Sigmoid colon (tissue), 7 donors: ENCODE measurements around the gene GRID2. TPM values are rescaled to one million over a fixed set of nuclear protein-coding genes. Genes with fewer than 3 reads are reported as not detected.

Experiments used
- DNase-seq: peaks from one replicate; pipeline ENCODE4 v3.0.0-alpha.2; 2019
- H3K27ac ChIP-seq, 4 donors: fragments of 200-600 bp; sonication (generic); one replicate each; pipeline ENCODE4 v1.5.1; 2016 to 2019; ENCODE audit warnings: mild to moderate bottlenecking in 1 of 4
- H3K27me3 ChIP-seq, 3 donors: fragments of 200-600 bp; sonication (generic); one replicate each; pipeline ENCODE4 v1.5.1; 2019; ENCODE audit warnings: mild to moderate bottlenecking in 1 of 3
- H3K36me3 ChIP-seq, 4 donors: fragments of 200-600 bp; sonication (generic); one replicate each; pipeline ENCODE4 v1.5.1; 2016 to 2019
- H3K4me1 ChIP-seq, 4 donors: fragments of 200-600 bp; sonication (generic); one replicate each; pipeline ENCODE4 v1.5.1; 2017 to 2019
- H3K4me3 ChIP-seq, 4 donors: fragments of 200-600 bp; sonication (generic); one replicate each; pipeline ENCODE4 v1.5.1; 2017 to 2019; ENCODE audit warnings: mild to moderate bottlenecking in 2 of 4, moderate library complexity in 1 of 4
- H3K9me3 ChIP-seq, 4 donors: fragments of 200-600 bp in 3 of 4; sonication (generic) in 3 of 4; one replicate each; pipeline versions ENCODE4 v1.5.1 to v1.6.1; 2013 to 2019
- CTCF ChIP-seq, 4 experiments: fragments of 450-650 bp in 3 of 4; fragments of 200-600 bp in 1 of 4; IDR thresholded peaks; one replicate each; pipeline ENCODE4 v1.5.1; 2016 to 2019; ENCODE audit warnings: antibody characterized with exemption in 4 of 4, mild to moderate bottlenecking in 3 of 4, moderate library complexity in 2 of 4
- EP300 ChIP-seq, 4 donors: sonication (generic); formaldehyde crosslinking; IDR thresholded peaks; one replicate each; pipeline ENCODE4 v1.6.1; 2017; ENCODE audit warnings: antibody characterized with exemption in 4 of 4
- POLR2A ChIP-seq, 2 donors: fragments of 450-650 bp; IDR thresholded peaks; one replicate each; pipeline ENCODE4 v1.6.1; 2016; ENCODE audit warnings: antibody characterized with exemption in 2 of 2, mild to moderate bottlenecking in 2 of 2, moderate library complexity in 2 of 2
- POLR2AphosphoS5 ChIP-seq, 4 donors: sonication (generic); formaldehyde crosslinking; IDR thresholded peaks; one replicate each; pipeline ENCODE4 v1.6.1; 2017; ENCODE audit warnings: antibody characterized with exemption in 4 of 4
- WGBS, 2 donors: extraction: QIAGEN DNeasy Blood & Tissue Kit; methylation state at CpG; one replicate each; pipeline ENCODE4 v1.1.7; 2013; 5-methylcytosine and 5-hydroxymethylcytosine counted together
- intact Hi-C: fragments of 100-400 bp; cut with DNase I; formaldehyde crosslinking; loops from one replicate; pipeline ENCODE4 v1.15.1; 2023
- polyA plus RNA-seq, 3 donors: library from polyadenylated mRNA; stranded (reverse); fragments of 200-250 nt; gene quantifications; one replicate each; pipeline ENCODE4 v1.2.3, GENCODE V29; 2013
- total RNA-seq, 4 donors: library from RNA; depleted of rRNA; stranded (reverse); fragments of >200 nt; gene quantifications; one replicate each; pipeline ENCODE4 v1.1.0, GENCODE V29; 2016
- donor health status: healthy with polysubstance abuse.
- donor health status: Bipolar disorder and iron deficiency.
- donor health status: healthy.

The GRID2 gene
- total and polyA plus RNA-seq, 7 donors, result 0.04 to 1.9 (median 0.28) TPM; not detected in 2

- no peaks in the 10 kb centered on the region for H3K4me1 ChIP-seq
- TF ChIP-seq POLR2A (IDR thresholded peaks at IDR 0.05) (no peak), EP300 (IDR thresholded peaks at IDR 0.05) (no peak), POLR2AphosphoS5 (IDR thresholded peaks at IDR 0.05) (no peak), CTCF (IDR thresholded peaks at IDR 0.05) (no peak)
- H3K36me3 ChIP-seq, result no peaks in the 10 kb centered on the region
- H3K9me3 ChIP-seq, result no peaks in the 10 kb centered on the region
- no peak for DNase-seq
- no peak overlapping the region for H3K27ac ChIP-seq
- WGBS, 2 donors, result 82 to 91% methylated on average over 1 of the region's 1 CpG
- H3K27me3 ChIP-seq, result no peaks in the 10 kb centered on the region
- H3K4me3 ChIP-seq, result no peak overlapping the region
- intact Hi-C loops, result no loop called here
Measured at GRCh38 chr4:93532234-93532633, 1228.5 kb downstream of the GRID2 start.

- no peak for TF ChIP-seq POLR2A (IDR thresholded peaks at IDR 0.05)
- no peak for TF ChIP-seq POLR2AphosphoS5 (IDR thresholded peaks at IDR 0.05)
- no peak for TF ChIP-seq EP300 (IDR thresholded peaks at IDR 0.05)
- no peak for TF ChIP-seq CTCF (IDR thresholded peaks at IDR 0.05)
- Histone ChIP-seq H3K36me3 (no peaks in the 10 kb centered on the region), H3K4me1 (no peaks in the 10 kb centered on the region), H3K4me3 (no peak overlapping the region), H3K9me3 (no peaks in the 10 kb centered on the region), H3K27ac (no peak overlapping the region), H3K27me3 (no peaks in the 10 kb centered on the region)
- intact Hi-C loops, result no loop called here
- DNase-seq, result no peak
Measured at GRCh38 chr4:93540562-93540961, 1236.8 kb downstream of the GRID2 start.

GRCh38 chr4:93561842-93562241 is 1258.1 kb downstream of the GRID2 start:
- no peak overlapping the region for H3K27ac ChIP-seq
- H3K4me1 ChIP-seq, result no peaks in the 10 kb centered on the region
- no peak for DNase-seq
- H3K36me3 ChIP-seq, result no peaks in the 10 kb centered on the region
- H3K9me3 ChIP-seq, result peaks cover 0 to 2% (median 0%) of the 10 kb centered on the region in 4 donors
- TF ChIP-seq POLR2AphosphoS5 (IDR thresholded peaks at IDR 0.05), result no peak
- TF ChIP-seq POLR2A (IDR thresholded peaks at IDR 0.05), result no peak
- TF ChIP-seq CTCF (IDR thresholded peaks at IDR 0.05), result no peak
- TF ChIP-seq EP300 (IDR thresholded peaks at IDR 0.05), result no peak
- WGBS, 2 donors, result 30 to 59% methylated on average over 1 of the region's 1 CpG
- no peak overlapping the region for H3K4me3 ChIP-seq
- intact Hi-C loops, result no loop called here
- no peaks in the 10 kb centered on the region for H3K27me3 ChIP-seq

GRCh38 chr4:93568758-93569157 is 1265.0 kb downstream of the GRID2 start:
- no peaks in the 10 kb centered on the region for H3K36me3 ChIP-seq
- H3K9me3 ChIP-seq, result no peaks in the 10 kb centered on the region
- no peaks in the 10 kb centered on the region for H3K4me1 ChIP-seq
- no peak overlapping the region for H3K4me3 ChIP-seq
- 84 to 86% methylated on average over 4 of the region's 4 CpGs for WGBS, 2 donors
- no peak for DNase-seq
- intact Hi-C loops, result no loop called here
- no peak overlapping the region for H3K27ac ChIP-seq
- TF ChIP-seq POLR2A (IDR thresholded peaks at IDR 0.05) (no peak), POLR2AphosphoS5 (IDR thresholded peaks at IDR 0.05) (no peak), EP300 (IDR thresholded peaks at IDR 0.05) (no peak), CTCF (IDR thresholded peaks at IDR 0.05) (no peak)
- H3K27me3 ChIP-seq, result no peaks in the 10 kb centered on the region

GRCh38 chr4:93573285-93573684 is 1269.5 kb downstream of the GRID2 start:
- no peak for DNase-seq
- no peak overlapping the region for H3K27ac ChIP-seq
- no peaks in the 10 kb centered on the region for H3K9me3 ChIP-seq
- intact Hi-C loops, result no loop called here
- no peaks in the 10 kb centered on the region for H3K27me3 ChIP-seq
- no peaks in the 10 kb centered on the region for H3K4me1 ChIP-seq
- H3K36me3 ChIP-seq, result no peaks in the 10 kb centered on the region
- no peak overlapping the region for H3K4me3 ChIP-seq
- TF ChIP-seq POLR2AphosphoS5 (IDR thresholded peaks at IDR 0.05) (no peak), CTCF (IDR thresholded peaks at IDR 0.05) (no peak), POLR2A (IDR thresholded peaks at IDR 0.05) (no peak), EP300 (IDR thresholded peaks at IDR 0.05) (no peak)
